H9 (cell line): Measurements from ENCODE around the gene INPP4A. TPM values are rescaled to one million over a fixed set of nuclear protein-coding genes. Genes with fewer than 3 reads are reported as not detected.

Source experiments
- DNase-seq: peaks from one replicate; pipeline ENCODE4 v3.0.0-alpha.2; 2017
- H2AFZ ChIP-seq: one replicate; pipeline ENCODE4 v1.6.1; 2013; ENCODE audit warnings: mild to moderate bottlenecking, low read length, control low read depth, moderate library complexity
- H2AK5ac ChIP-seq: 2 replicates; pipeline ENCODE4 v1.6.1; 2013; ENCODE audit warnings: low read length, control low read depth, mixed read lengths; ENCODE audit not compliant: insufficient read length
- H2BK120ac ChIP-seq: one replicate; pipeline ENCODE4 v1.6.1; 2013; ENCODE audit warnings: low read depth, mild to moderate bottlenecking, low read length, control low read depth, inconsistent platforms; ENCODE audit not compliant: poor library complexity, severe bottlenecking
- H2BK12ac ChIP-seq: 2 replicates; pipeline ENCODE4 v1.6.1; 2013; ENCODE audit warnings: low read length, control low read depth, mixed read lengths, low read depth; ENCODE audit not compliant: insufficient read length
- H2BK15ac ChIP-seq: 2 replicates; pipeline ENCODE4 v1.6.1; 2013; ENCODE audit warnings: low read depth, low read length, control low read depth
- H2BK20ac ChIP-seq: one replicate; pipeline ENCODE4 v1.6.1; 2013; ENCODE audit warnings: low read depth, mild to moderate bottlenecking, low read length, control low read depth, inconsistent platforms; ENCODE audit not compliant: poor library complexity, severe bottlenecking
- H2BK5ac ChIP-seq: 2 replicates; pipeline ENCODE4 v1.6.1; 2013; ENCODE audit warnings: low read length, control low read depth, mixed read lengths; ENCODE audit not compliant: insufficient read length
- H3K14ac ChIP-seq: 2 replicates; pipeline ENCODE4 v1.6.1; 2013; ENCODE audit warnings: low read length, control low read depth; ENCODE audit not compliant: insufficient read depth
- H3K18ac ChIP-seq: 2 replicates; pipeline ENCODE4 v1.6.1; 2013; ENCODE audit warnings: low read depth, mild to moderate bottlenecking, mixed read lengths, low read length, control low read depth; ENCODE audit not compliant: insufficient read length
- H3K23ac ChIP-seq: 2 replicates; pipeline ENCODE4 v1.6.1; 2013; ENCODE audit warnings: low read length, control low read depth, mixed read lengths, low read depth; ENCODE audit not compliant: insufficient read length
- H3K23me2 ChIP-seq: 2 replicates; pipeline ENCODE4 v1.6.1; 2013; ENCODE audit warnings: low read depth, mild to moderate bottlenecking, mixed read lengths, low read length, control low read depth; ENCODE audit not compliant: insufficient read length, poor library complexity, severe bottlenecking
- H3K27ac ChIP-seq: 2 replicates; pipeline ENCODE4 v1.5.1; 2013; ENCODE audit warnings: low read length, control low read depth, mixed read lengths, low read depth; ENCODE audit not compliant: insufficient read length
- H3K27me3 ChIP-seq: 2 replicates; pipeline ENCODE4 v1.6.1; 2013; ENCODE audit warnings: low read length, control low read depth, inconsistent platforms; ENCODE audit not compliant: insufficient read depth
- H3K4ac ChIP-seq: 2 replicates; pipeline ENCODE4 v1.6.1; 2013; ENCODE audit warnings: low read depth, mild to moderate bottlenecking, control low read depth, inconsistent platforms, low read length, moderate library complexity
- H3K4me1 ChIP-seq: 2 replicates; pipeline ENCODE4 v1.6.1; 2013; ENCODE audit warnings: low read length, control low read depth, inconsistent platforms; ENCODE audit not compliant: insufficient read depth
- H3K4me2 ChIP-seq: 2 replicates; pipeline ENCODE4 v1.6.1; 2013; ENCODE audit warnings: low read length, control low read depth, mixed read lengths; ENCODE audit not compliant: insufficient read length, insufficient read depth
- H3K56ac ChIP-seq: 2 replicates; pipeline ENCODE4 v1.6.1; 2013; ENCODE audit warnings: low read depth, mild to moderate bottlenecking, mixed read lengths, low read length, control low read depth; ENCODE audit not compliant: insufficient read length
- H3K79me1 ChIP-seq: 2 replicates; pipeline ENCODE4 v1.6.1; 2013; ENCODE audit warnings: low read depth, mild to moderate bottlenecking, moderate library complexity, low read length, control low read depth, inconsistent platforms; ENCODE audit not compliant: insufficient read depth, poor library complexity, severe bottlenecking
- H3K79me2 ChIP-seq: 2 replicates; pipeline ENCODE4 v1.6.1; 2013; ENCODE audit warnings: low read length, control low read depth, inconsistent platforms; ENCODE audit not compliant: insufficient read depth
- H3K9ac ChIP-seq: 2 replicates; pipeline ENCODE4 v1.6.1; 2013; ENCODE audit warnings: low read length, control low read depth, mixed read lengths; ENCODE audit not compliant: insufficient read length; ENCODE audit errors: extremely low read depth
- H3K9me3 ChIP-seq: one replicate; pipeline ENCODE4 v1.6.1; 2013; ENCODE audit warnings: low read depth, low read length, inconsistent platforms; ENCODE audit not compliant: control insufficient read depth
- H3T11ph ChIP-seq: one replicate; pipeline ENCODE4 v1.6.1; 2013; ENCODE audit warnings: mild to moderate bottlenecking, low read length, control low read depth, inconsistent platforms
- H4K20me1 ChIP-seq: one replicate; pipeline ENCODE4 v1.6.1; 2013; ENCODE audit not compliant: control insufficient read depth, insufficient read length, insufficient read depth
- H4K5ac ChIP-seq: 2 replicates; pipeline ENCODE4 v1.6.1; 2013; ENCODE audit warnings: low read depth, mild to moderate bottlenecking, mixed read lengths, low read length, control low read depth; ENCODE audit not compliant: insufficient read length
- H4K8ac ChIP-seq: replicated peaks from 2 replicates; pipeline ENCODE4 v1.6.1; 2013; ENCODE audit warnings: low read length, control low read depth, mixed read lengths, low read depth; ENCODE audit not compliant: insufficient read length
- H4K91ac ChIP-seq: 2 replicates; pipeline ENCODE4 v1.6.1; 2013; ENCODE audit warnings: low read depth, mild to moderate bottlenecking, moderate library complexity, mixed read lengths, low read length, control low read depth; ENCODE audit not compliant: insufficient read length
- H3K27ac Mint-ChIP-seq, 3 experiments: 2 replicates in 2 of 3; 3 replicates in 1 of 3; pipeline ENCODE4 v1.8.0; 2020 to 2021; ENCODE audit warnings: mixed read lengths in 3 of 3, mild to moderate bottlenecking in 1 of 3, moderate library complexity in 1 of 3
- H3K27me3 Mint-ChIP-seq: 2 replicates; pipeline ENCODE4 v1.8.0; 2021; ENCODE audit warnings: low read depth, mild to moderate bottlenecking, moderate library complexity, mixed read lengths
- H3K36me3 Mint-ChIP-seq, 3 experiments: 2 replicates in 2 of 3; 3 replicates in 1 of 3; pipeline ENCODE4 v1.8.0; 2020 to 2021; ENCODE audit warnings: low read depth in 3 of 3, mixed read lengths in 3 of 3; ENCODE audit not compliant: insufficient read depth in 1 of 3
- H3K4me1 Mint-ChIP-seq, 2 experiments: 2 replicates each; pipeline ENCODE4 v1.8.0; 2020; ENCODE audit warnings: mixed read lengths in 2 of 2
- H3K4me3 Mint-ChIP-seq, 2 experiments: 2 replicates in 1 of 2; 3 replicates in 1 of 2; pipeline ENCODE4 v1.8.0; 2020 to 2021; ENCODE audit warnings: mild to moderate bottlenecking in 2 of 2, mixed read lengths in 2 of 2, moderate library complexity in 1 of 2
- H3K9me3 Mint-ChIP-seq, 2 experiments: 2 replicates in 1 of 2; 3 replicates in 1 of 2; pipeline ENCODE4 v1.8.0; 2020; ENCODE audit warnings: mild to moderate bottlenecking in 2 of 2, mixed read lengths in 2 of 2, moderate library complexity in 1 of 2
- WGBS: extraction: QIAGEN DNeasy Blood & Tissue Kit; methylation state at CpG from one replicate; pipeline ENCODE4 v1.1.7; 2013; ENCODE audit warnings: missing lambda C conversion rate, low lambda C conversion rate, mixed read lengths; ENCODE audit not compliant: insufficient read length; ENCODE audit errors: extremely low coverage; 5-methylcytosine and 5-hydroxymethylcytosine counted together
- total RNA-seq: library from RNA; stranded (reverse); gene quantifications from 2 replicates; pipeline ENCODE4 v1.2.1, GENCODE V29; 2021
- TF ChIP-seq, protein P1 (sequence below): fragments of 200-600 bp; sonication (generic); conservative IDR thresholded peaks from 3 replicates; pipeline ENCODE4 v1.8.0; 2021; ENCODE audit warnings: antibody characterized with exemption, mild to moderate bottlenecking

INPP4A gene
- total RNA-seq, 1 experiment from 2014 or later = 55.2 TPM

DNA sequence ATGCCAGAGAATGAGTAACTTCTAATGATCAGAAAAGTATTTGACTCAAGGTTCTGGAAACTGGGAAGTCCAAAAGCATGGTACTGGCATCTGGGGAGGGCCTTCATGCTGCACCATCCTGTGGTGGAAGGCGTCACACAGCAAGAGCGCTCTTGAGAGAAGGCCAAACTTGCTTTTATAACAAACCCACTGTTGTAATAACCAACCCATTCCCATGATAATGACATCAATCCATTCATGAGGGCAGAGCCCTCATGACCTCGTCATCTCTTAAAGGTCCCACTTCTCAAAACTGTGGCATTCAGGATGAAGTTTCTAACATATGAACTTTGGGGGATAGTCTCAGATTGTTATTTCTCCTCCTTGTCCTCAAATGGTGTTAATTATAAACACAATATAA lies 95.9 kb downstream of the INPP4A start:
- Histone ChIP-seq H3K9me3 (no peaks in the 10 kb centered on the region), H4K20me1 (no peaks in the 10 kb centered on the region), H3K23me2 (no peaks in the 10 kb centered on the region), H2AFZ (no peak overlapping the region), H3T11ph (no peak overlapping the region), H2BK120ac (no peak overlapping the region), H3K23ac (no peak overlapping the region), H3K27me3 (no peaks in the 10 kb centered on the region), H4K91ac (no peak overlapping the region), H2BK15ac (no peak overlapping the region), H3K79me1 (no peaks in the 10 kb centered on the region), H2BK5ac (no peak overlapping the region), H3K9ac (no peak overlapping the region), H3K27ac (no peak overlapping the region), H3K79me2 (no peaks in the 10 kb centered on the region), H4K5ac (no peak overlapping the region), H2BK20ac (no peak overlapping the region), H2AK5ac (no peak overlapping the region), H3K4me1 (no peaks in the 10 kb centered on the region), H3K4ac (no peak overlapping the region), H3K4me2 (no peak overlapping the region), H2BK12ac (no peak overlapping the region), H3K56ac (no peak overlapping the region), H4K8ac (no peak overlapping the region), H3K18ac (no peak overlapping the region), H3K14ac (no peak overlapping the region)
- TF ChIP-seq, protein P1, sequence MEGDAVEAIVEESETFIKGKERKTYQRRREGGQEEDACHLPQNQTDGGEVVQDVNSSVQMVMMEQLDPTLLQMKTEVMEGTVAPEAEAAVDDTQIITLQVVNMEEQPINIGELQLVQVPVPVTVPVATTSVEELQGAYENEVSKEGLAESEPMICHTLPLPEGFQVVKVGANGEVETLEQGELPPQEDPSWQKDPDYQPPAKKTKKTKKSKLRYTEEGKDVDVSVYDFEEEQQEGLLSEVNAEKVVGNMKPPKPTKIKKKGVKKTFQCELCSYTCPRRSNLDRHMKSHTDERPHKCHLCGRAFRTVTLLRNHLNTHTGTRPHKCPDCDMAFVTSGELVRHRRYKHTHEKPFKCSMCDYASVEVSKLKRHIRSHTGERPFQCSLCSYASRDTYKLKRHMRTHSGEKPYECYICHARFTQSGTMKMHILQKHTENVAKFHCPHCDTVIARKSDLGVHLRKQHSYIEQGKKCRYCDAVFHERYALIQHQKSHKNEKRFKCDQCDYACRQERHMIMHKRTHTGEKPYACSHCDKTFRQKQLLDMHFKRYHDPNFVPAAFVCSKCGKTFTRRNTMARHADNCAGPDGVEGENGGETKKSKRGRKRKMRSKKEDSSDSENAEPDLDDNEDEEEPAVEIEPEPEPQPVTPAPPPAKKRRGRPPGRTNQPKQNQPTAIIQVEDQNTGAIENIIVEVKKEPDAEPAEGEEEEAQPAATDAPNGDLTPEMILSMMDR = no peak
- no peaks in the 10 kb centered on the region for H3K9me3 Mint-ChIP-seq
- peaks cover 30 to 76% (median 71%) of the 10 kb centered on the region in 3 experiments for H3K36me3 Mint-ChIP-seq
- no peak overlapping the region for H3K4me3 Mint-ChIP-seq
- H3K4me1 Mint-ChIP-seq = no peaks in the 10 kb centered on the region
- no CpG with 5 or more reads among the region's 3 CpGs for WGBS
- no peak for DNase-seq
- no peaks in the 10 kb centered on the region for H3K27me3 Mint-ChIP-seq
- H3K27ac Mint-ChIP-seq = no peak overlapping the region
